GM21528 (cell line): ENCODE results near the gene MRPL28.
"Not testable (repeated sequence)": the region's sequence is repeated elsewhere in the genome, so short reads cannot be mapped to it uniquely, and the experiment has no call there.

Experiments used
- ATAC-seq: cut with Tn5 transposase; IDR thresholded peaks from one replicate; pipeline ENCODE4 v1.9.1; 2021; ENCODE audit warnings: mild to moderate bottlenecking, moderate library complexity; ENCODE audit not compliant: unreplicated experiment, low FRiP score

The MRPL28 gene

GRCh38 chr16:375212-375611 is 4.9 kb upstream of the MRPL28 start:
- ATAC-seq = no peak

- ATAC-seq = no peak
Observed at GRCh38 chr16:374616-374926, 4.2 kb upstream of the MRPL28 start.

GRCh38 chr16:373848-374615 is 3.7 kb upstream of the MRPL28 start:
- no peak for ATAC-seq

GRCh38 chr16:373020-373598 is 2.8 kb upstream of the MRPL28 start:
- no peak for ATAC-seq

GRCh38 chr16:372302-372983 is 2.1 kb upstream of the MRPL28 start:
- no peak for ATAC-seq

GRCh38 chr16:371515-372301 is 1.4 kb upstream of the MRPL28 start:
- no peak for ATAC-seq

- no peak for ATAC-seq
Observed at GRCh38 chr16:370979-371514, 709 bp upstream of the MRPL28 start.

- ATAC-seq = no peak
Observed at GRCh38 chr16:369866-370436, 387 bp downstream of the MRPL28 start.

GRCh38 chr16:369275-369865 is 968 bp downstream of the MRPL28 start:
- no peak for ATAC-seq

GRCh38 chr16:368388-369158 is 1.8 kb downstream of the MRPL28 start:
- ATAC-seq = no peak

- no peak for ATAC-seq
Observed at GRCh38 chr16:367333-367903, 2.9 kb downstream of the MRPL28 start.

- ATAC-seq = no peak
Observed at GRCh38 chr16:366476-366875, 3.9 kb downstream of the MRPL28 start.

GRCh38 chr16:364595-365491 is 5.5 kb downstream of the MRPL28 start:
- ATAC-seq = no peak

- ATAC-seq = no peak
Observed at GRCh38 chr16:363766-364490, 6.4 kb downstream of the MRPL28 start.

- no peak for ATAC-seq
Observed at GRCh38 chr16:363110-363765, 7.1 kb downstream of the MRPL28 start.

- not testable (repeated sequence) for ATAC-seq
Observed at GRCh38 chr16:362702-362999, 7.7 kb downstream of the MRPL28 start.
